A673 (cell line): ENCODE data around the gene WDR75. TPM values are rescaled to one million over a fixed set of nuclear protein-coding genes. Genes with fewer than 3 reads are reported as not detected.

ENCODE experiments used
- BruUV-seq: library from RNA; stranded (reverse); fragments of 400-500 nt; replicated peaks from 2 replicates; lab custom pipeline; 2021; lab: Mats Ljungman, UMichigan
- CTCF ChIA-PET: fragments of 300-600 bp; sonication (Branson Sonifier 250); formaldehyde crosslinking; loops from one replicate; lab custom pipeline; 2022; ENCODE audit warnings: antibody characterized with exemption; lab: Charles Lee
- POLR2A ChIA-PET: fragments of 300-600 bp; sonication (Branson Sonifier 250); formaldehyde crosslinking; loops from one replicate; lab custom pipeline; 2022; ENCODE audit warnings: antibody characterized with exemption; ENCODE audit not compliant: low non-redundant PET; lab: Charles Lee
- DNase-seq: peaks from one replicate; pipeline ENCODE4 v3.0.0-alpha.2; 2015; ENCODE audit warnings: low spot score
- H3K27ac ChIP-seq: fragments of 200-600 bp; sonication (generic); 2 replicates; pipeline ENCODE4 v1.5.1; 2016; ENCODE audit warnings: mixed run types, low read depth, mild to moderate bottlenecking, mixed read lengths, antibody characterized with exemption, low read length; ENCODE audit not compliant: poor library complexity, severe bottlenecking
- H3K27me3 ChIP-seq: fragments of 200-600 bp; sonication (generic); replicated peaks from 2 replicates; pipeline ENCODE4 v1.6.1; 2017; ENCODE audit warnings: mixed run types, low read depth, mild to moderate bottlenecking, mixed read lengths, antibody characterized with exemption, low read length; ENCODE audit not compliant: insufficient read depth, poor library complexity
- H3K36me3 ChIP-seq: fragments of 200-600 bp; sonication (generic); 2 replicates; pipeline ENCODE4 v1.6.1; 2016; ENCODE audit warnings: mixed run types, mild to moderate bottlenecking, mixed read lengths, antibody characterized with exemption, low read length; ENCODE audit not compliant: insufficient read depth, poor library complexity, severe bottlenecking
- H3K4me1 ChIP-seq: fragments of 200-600 bp; sonication (generic); 2 replicates; pipeline ENCODE4 v1.6.1; 2017; ENCODE audit warnings: mixed run types, mild to moderate bottlenecking, mixed read lengths, antibody characterized with exemption, low read length; ENCODE audit not compliant: insufficient read depth, poor library complexity, severe bottlenecking
- H3K4me3 ChIP-seq: fragments of 200-600 bp; sonication (generic); 2 replicates; pipeline ENCODE4 v1.5.1; 2016; ENCODE audit warnings: low read depth, mixed run types, mild to moderate bottlenecking, mixed read lengths, low read length; ENCODE audit not compliant: poor library complexity, severe bottlenecking
- H3K9me3 ChIP-seq: fragments of 200-600 bp; sonication (generic); 2 replicates; pipeline ENCODE4 v1.6.1; 2016; ENCODE audit warnings: mixed run types, low read depth, mild to moderate bottlenecking, mixed read lengths, antibody characterized with exemption, low read length; ENCODE audit not compliant: poor library complexity, severe bottlenecking
- EZH2 ChIP-seq: fragments of 200-600 bp; sonication (generic); IDR thresholded peaks from 2 replicates; pipeline ENCODE4 v1.6.1; 2017; ENCODE audit warnings: borderline replicate concordance, low read depth, mild to moderate bottlenecking, mixed read lengths, antibody characterized with exemption, low read length; ENCODE audit not compliant: poor library complexity, severe bottlenecking
- intact Hi-C: fragments of 100-400 bp; cut with micrococcal nuclease; formaldehyde crosslinking; loops from one replicate; pipeline ENCODE4 v1.10.0; 2022; ENCODE audit not compliant: unreplicated experiment
- total RNA-seq: library from RNA; stranded (reverse); gene quantifications from 2 replicates; pipeline ENCODE4 v1.2.3, GENCODE V29; 2021
- TF ChIP-seq, protein P1 (sequence below): fragments of 300-800, 200-600 bp; sonication (generic); conservative IDR thresholded peaks from 2 replicates; pipeline ENCODE4 v1.5.1; 2017; ENCODE audit warnings: low read depth, mild to moderate bottlenecking, antibody characterized with exemption, low read length, moderate library complexity, mixed read lengths

WDR75 gene
- total RNA-seq, 1 experiment from 2014 or later: 69.6 TPM

DNA sequence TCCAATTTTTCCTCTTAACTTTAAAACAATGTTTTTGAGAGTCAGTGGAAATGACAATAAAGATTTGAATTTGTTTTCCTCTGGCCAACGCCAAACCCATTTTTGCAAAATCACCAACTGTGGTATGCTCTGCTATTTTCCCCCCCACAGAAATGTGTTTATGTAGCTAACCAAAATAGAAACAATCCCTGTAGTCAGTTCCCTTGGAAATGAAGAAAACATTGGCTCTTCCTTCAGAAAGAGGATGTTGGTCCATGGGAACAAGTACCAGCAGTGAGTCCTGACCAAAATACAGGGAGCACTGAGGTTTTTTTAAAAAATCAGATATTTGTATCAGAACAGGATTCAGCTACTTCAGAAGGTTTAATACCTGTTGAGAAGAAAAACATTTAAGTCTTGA is 74.0 kb downstream of the WDR75 start:
- intact Hi-C loops: no loop called here
- H3K27ac ChIP-seq: no peak overlapping the region
- no peak overlapping the region for H3K4me3 ChIP-seq
- BruUV-seq: no TSS peak
- TF ChIP-seq, protein P1, sequence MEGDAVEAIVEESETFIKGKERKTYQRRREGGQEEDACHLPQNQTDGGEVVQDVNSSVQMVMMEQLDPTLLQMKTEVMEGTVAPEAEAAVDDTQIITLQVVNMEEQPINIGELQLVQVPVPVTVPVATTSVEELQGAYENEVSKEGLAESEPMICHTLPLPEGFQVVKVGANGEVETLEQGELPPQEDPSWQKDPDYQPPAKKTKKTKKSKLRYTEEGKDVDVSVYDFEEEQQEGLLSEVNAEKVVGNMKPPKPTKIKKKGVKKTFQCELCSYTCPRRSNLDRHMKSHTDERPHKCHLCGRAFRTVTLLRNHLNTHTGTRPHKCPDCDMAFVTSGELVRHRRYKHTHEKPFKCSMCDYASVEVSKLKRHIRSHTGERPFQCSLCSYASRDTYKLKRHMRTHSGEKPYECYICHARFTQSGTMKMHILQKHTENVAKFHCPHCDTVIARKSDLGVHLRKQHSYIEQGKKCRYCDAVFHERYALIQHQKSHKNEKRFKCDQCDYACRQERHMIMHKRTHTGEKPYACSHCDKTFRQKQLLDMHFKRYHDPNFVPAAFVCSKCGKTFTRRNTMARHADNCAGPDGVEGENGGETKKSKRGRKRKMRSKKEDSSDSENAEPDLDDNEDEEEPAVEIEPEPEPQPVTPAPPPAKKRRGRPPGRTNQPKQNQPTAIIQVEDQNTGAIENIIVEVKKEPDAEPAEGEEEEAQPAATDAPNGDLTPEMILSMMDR: no peak
- TF ChIP-seq EZH2: no peak
- H3K36me3 ChIP-seq: no peaks in the 10 kb centered on the region
- DNase-seq: no peak
- H3K27me3 ChIP-seq: no peaks in the 10 kb centered on the region
- ChIA-PET POLR2A (interaction anchor here (0.7 kb wide), 1 partner anchor 13 kb away, joined by 4 read pairs; no protein-coding TSS in a partner anchor), CTCF (no interaction called here)
- no peaks in the 10 kb centered on the region for H3K9me3 ChIP-seq
- H3K4me1 ChIP-seq: no peaks in the 10 kb centered on the region

DNA sequence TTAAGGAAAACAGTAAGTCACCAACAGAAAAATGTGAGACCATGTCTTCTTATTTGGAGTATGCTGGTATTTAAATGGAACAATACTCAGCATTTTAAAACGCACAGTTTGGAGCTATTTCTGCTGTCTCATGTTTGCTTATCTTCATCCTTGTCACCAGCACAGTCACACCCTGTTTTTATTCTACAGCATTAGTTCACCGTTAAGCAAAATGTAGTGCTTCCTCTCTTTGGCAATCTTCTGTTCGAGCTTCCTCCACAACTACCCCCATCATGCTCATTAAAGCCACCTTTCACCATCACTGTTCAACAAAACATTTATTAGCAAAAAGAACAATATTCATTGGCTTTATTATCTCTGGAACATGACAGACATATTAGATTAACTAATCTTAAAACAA is 75.3 kb downstream of the WDR75 start:
- ChIA-PET CTCF (no interaction called here), POLR2A (no interaction called here)
- H3K4me1 ChIP-seq: no peaks in the 10 kb centered on the region
- no peaks in the 10 kb centered on the region for H3K27me3 ChIP-seq
- H3K36me3 ChIP-seq: no peaks in the 10 kb centered on the region
- DNase-seq: no peak
- H3K27ac ChIP-seq: no peak overlapping the region
- intact Hi-C loops: no loop called here
- TF ChIP-seq, protein P1: no peak
- TF ChIP-seq EZH2: no peak
- no TSS peak for BruUV-seq
- H3K4me3 ChIP-seq: no peak overlapping the region
- no peaks in the 10 kb centered on the region for H3K9me3 ChIP-seq

DNA sequence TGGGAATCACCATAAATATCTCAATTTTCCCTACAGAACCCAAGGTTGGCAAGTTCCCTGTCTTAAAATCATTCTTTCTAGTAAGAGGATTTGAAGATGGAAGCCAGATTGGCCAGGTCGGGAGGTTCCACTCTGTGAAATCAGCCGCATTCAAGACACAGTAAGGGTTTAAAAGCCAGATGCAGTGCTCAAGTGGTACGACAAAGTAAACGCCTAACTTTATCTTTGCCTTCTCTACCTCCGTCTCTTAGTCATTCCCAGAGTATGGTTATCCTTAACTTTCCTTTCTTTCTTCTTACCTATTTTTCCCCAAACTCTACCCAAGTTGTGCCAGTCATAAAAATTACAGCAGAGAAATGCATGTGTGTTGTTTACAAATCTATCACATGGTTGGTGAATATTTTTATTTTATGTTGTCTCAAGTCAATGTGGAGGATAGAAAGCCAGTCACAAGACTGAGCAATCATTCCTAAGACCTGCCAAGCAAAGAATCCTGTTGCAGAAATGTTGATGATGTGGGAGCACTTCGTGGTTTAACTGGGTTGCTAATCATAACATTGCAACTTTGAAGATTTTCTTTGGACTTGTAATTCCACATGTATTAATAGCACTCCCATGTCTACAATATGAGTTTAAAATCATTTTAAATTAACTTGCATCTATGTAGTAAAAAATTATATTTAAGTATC is 76.7 kb downstream of the WDR75 start:
- TF ChIP-seq, protein P1: no peak
- TF ChIP-seq EZH2: no peak
- Histone ChIP-seq H3K9me3 (no peaks in the 10 kb centered on the region), H3K36me3 (no peaks in the 10 kb centered on the region), H3K27ac (no peak overlapping the region), H3K4me3 (no peak overlapping the region), H3K27me3 (no peaks in the 10 kb centered on the region), H3K4me1 (no peaks in the 10 kb centered on the region)
- intact Hi-C loops: no loop called here
- POLR2A ChIA-PET: no interaction called here
- no peak for DNase-seq
- CTCF ChIA-PET: no interaction called here
- no TSS peak for BruUV-seq
